HG03139 (cell line): ENCODE data around the gene HSPA4.
"Not testable (repeated sequence)": the region's sequence is repeated elsewhere in the genome, so short reads cannot be mapped to it uniquely, and the experiment has no call there.

Experiments used
- ATAC-seq: cut with Tn5 transposase; IDR thresholded peaks from one replicate; pipeline ENCODE4 v1.9.1; 2021; ENCODE audit not compliant: unreplicated experiment

HSPA4 gene

GRCh38 chr5:133049726-133050048 is 2.1 kb upstream of the HSPA4 start:
- no peak for ATAC-seq

- no peak for ATAC-seq
Measured at GRCh38 chr5:133050521-133050920, 1.3 kb upstream of the HSPA4 start.

GRCh38 chr5:133051061-133051541 is 712 bp upstream of the HSPA4 start:
- peak; percentile 2 for ATAC-seq

- ATAC-seq = peak; percentile 31
Measured at GRCh38 chr5:133052317-133053175, 733 bp downstream of the HSPA4 start.

GRCh38 chr5:133053448-133053847 is 1.6 kb downstream of the HSPA4 start:
- no peak for ATAC-seq

GRCh38 chr5:133054697-133055471 is 3.1 kb downstream of the HSPA4 start:
- ATAC-seq = no peak

GRCh38 chr5:133056891-133057290 is 5.1 kb downstream of the HSPA4 start:
- no peak for ATAC-seq

- ATAC-seq = no peak
Measured at GRCh38 chr5:133059621-133060020, 7.8 kb downstream of the HSPA4 start.

GRCh38 chr5:133062276-133062675 is 10.5 kb downstream of the HSPA4 start:
- no peak for ATAC-seq

GRCh38 chr5:133063965-133064364 is 12.2 kb downstream of the HSPA4 start:
- no peak for ATAC-seq

GRCh38 chr5:133065471-133065870 is 13.7 kb downstream of the HSPA4 start:
- ATAC-seq = no peak

GRCh38 chr5:133066045-133066444 is 14.2 kb downstream of the HSPA4 start:
- no peak for ATAC-seq

GRCh38 chr5:133072021-133072420 is 20.2 kb downstream of the HSPA4 start:
- no peak for ATAC-seq

GRCh38 chr5:133075572-133076536 is 24.0 kb downstream of the HSPA4 start:
- ATAC-seq = no peak

- ATAC-seq = no peak
Measured at GRCh38 chr5:133079048-133079447, 27.2 kb downstream of the HSPA4 start.

- no peak for ATAC-seq
Measured at GRCh38 chr5:133081036-133081435, 29.2 kb downstream of the HSPA4 start.

- no peak for ATAC-seq
Measured at GRCh38 chr5:133081703-133082102, 29.9 kb downstream of the HSPA4 start.

- ATAC-seq = no peak
Measured at GRCh38 chr5:133082128-133082527, 30.3 kb downstream of the HSPA4 start.

GRCh38 chr5:133083901-133084300 is 32.1 kb downstream of the HSPA4 start:
- ATAC-seq = no peak

- ATAC-seq = not testable (repeated sequence)
Measured at GRCh38 chr5:133085171-133085570, 33.4 kb downstream of the HSPA4 start.

- no peak for ATAC-seq
Measured at GRCh38 chr5:133086366-133086875, 34.6 kb downstream of the HSPA4 start.
